Colonic mucosa (tissue), 4 donors: Measurements from ENCODE around the gene SERPINH1. TPM values are rescaled to one million over a fixed set of nuclear protein-coding genes. Genes with fewer than 3 reads are reported as not detected.

Source experiments
- DNase-seq: peaks from one replicate; pipeline ENCODE4 v3.0.0-alpha.2; 2020
- H3K27ac ChIP-seq: fragments of 200-600 bp; one replicate; pipeline ENCODE4 v1.8.0; 2021
- H3K27me3 ChIP-seq: fragments of 200-600 bp; one replicate; pipeline ENCODE4 v1.8.0; 2021
- H3K36me3 ChIP-seq: fragments of 200-600 bp; one replicate; pipeline ENCODE4 v1.8.0; 2021
- H3K4me1 ChIP-seq: fragments of 200-600 bp; one replicate; pipeline ENCODE4 v1.8.0; 2021; ENCODE audit warnings: mild to moderate bottlenecking
- H3K4me3 ChIP-seq: fragments of 200-600 bp; one replicate; pipeline ENCODE4 v1.8.0; 2021
- H3K9ac ChIP-seq, 2 donors: one replicate each; pipeline ENCODE4 v1.7.0; 2013; ENCODE audit warnings: control low read depth in 2 of 2, low read depth in 2 of 2, low read length in 2 of 2
- H3K9me3 ChIP-seq: fragments of 200-600 bp; one replicate; pipeline ENCODE4 v1.8.0; 2021
- CTCF ChIP-seq: fragments of 200-600 bp; IDR thresholded peaks from one replicate; pipeline ENCODE4 v1.8.0; 2022; ENCODE audit warnings: antibody characterized with exemption, mild to moderate bottlenecking
- intact Hi-C: fragments of 100-400 bp; cut with DNase I; formaldehyde crosslinking; loops from one replicate; pipeline ENCODE4 v1.14.1; 2022
- total RNA-seq, 2 donors: library from RNA; stranded (reverse); fragmentation: NEBNext Ultra II Directional in 1 of 2; extraction: Animal tissue kit (Norgen Biotek cat#: 25700) in 1 of 2; gene quantifications; one replicate each; pipeline ENCODE4 v1.2.1, GENCODE V29; 2021
- donor health status: healthy.
- donor health status: DM: no; HTN: no; CAD: no.
- donor health status: DM: no; HTN: no; CAD: no.

SERPINH1 gene
- total RNA-seq, 2 donors from 2014 or later = 66.3 to 136 TPM

- no peaks in the 10 kb centered on the region for H3K9me3 ChIP-seq
- peak; percentile 62 for DNase-seq
- no peaks in the 10 kb centered on the region for H3K36me3 ChIP-seq
- TF ChIP-seq CTCF = no peak
- intact Hi-C loops = no loop called here
- peak overlapping the region; percentile 39 to 68 for H3K9ac ChIP-seq
- no peaks in the 10 kb centered on the region for H3K27me3 ChIP-seq
- H3K27ac ChIP-seq = peak overlapping the region; percentile 79
- H3K4me3 ChIP-seq = no peak overlapping the region
- peaks cover 16% of the 10 kb centered on the region for H3K4me1 ChIP-seq
Measured at GRCh38 chr11:75558939-75559843, 2.9 kb upstream of the SERPINH1 start.

GRCh38 chr11:75560644-75561043, 1.4 kb upstream of the SERPINH1 start:
- H3K9me3 ChIP-seq = no peaks in the 10 kb centered on the region
- H3K4me1 ChIP-seq = peaks cover 16% of the 10 kb centered on the region
- no peaks in the 10 kb centered on the region for H3K36me3 ChIP-seq
- no peak for TF ChIP-seq CTCF
- no peaks in the 10 kb centered on the region for H3K27me3 ChIP-seq
- no peak for DNase-seq
- intact Hi-C loops = no loop called here
- no peak overlapping the region for H3K9ac ChIP-seq
- H3K4me3 ChIP-seq = no peak overlapping the region
- peak overlapping the region; percentile 94 for H3K27ac ChIP-seq

GRCh38 chr11:75561426-75562047, 516 bp upstream of the SERPINH1 start:
- intact Hi-C loops = no loop called here
- H3K4me3 ChIP-seq = peak overlapping the region; percentile 66
- no peaks in the 10 kb centered on the region for H3K27me3 ChIP-seq
- no peak for DNase-seq
- peaks cover 16% of the 10 kb centered on the region for H3K4me1 ChIP-seq
- TF ChIP-seq CTCF = no peak
- no peaks in the 10 kb centered on the region for H3K36me3 ChIP-seq
- H3K9me3 ChIP-seq = no peaks in the 10 kb centered on the region
- H3K27ac ChIP-seq = peak overlapping the region; percentile 94
- peak overlapping the region; percentile 98 to 99 for H3K9ac ChIP-seq

- no peak for TF ChIP-seq CTCF
- no peaks in the 10 kb centered on the region for H3K9me3 ChIP-seq
- no peaks in the 10 kb centered on the region for H3K36me3 ChIP-seq
- DNase-seq = no peak
- H3K4me3 ChIP-seq = peak overlapping the region; percentile 66
- peaks cover 16% of the 10 kb centered on the region for H3K4me1 ChIP-seq
- peak overlapping the region; percentile 98 to 99 for H3K9ac ChIP-seq
- H3K27me3 ChIP-seq = no peaks in the 10 kb centered on the region
- intact Hi-C loops = no loop called here
- H3K27ac ChIP-seq = peak overlapping the region; percentile 94
Measured at GRCh38 chr11:75562836-75563484, 907 bp downstream of the SERPINH1 start.

GRCh38 chr11:75563501-75563977, 1.5 kb downstream of the SERPINH1 start:
- DNase-seq = no peak
- Histone ChIP-seq H3K4me1 (peaks cover 16% of the 10 kb centered on the region), H3K4me3 (peak overlapping the region; percentile 66), H3K36me3 (no peaks in the 10 kb centered on the region), H3K27ac (peak overlapping the region; percentile 94), H3K27me3 (no peaks in the 10 kb centered on the region), H3K9ac (peak overlapping the region; percentile 98 to 99), H3K9me3 (no peaks in the 10 kb centered on the region)
- no peak for TF ChIP-seq CTCF
- intact Hi-C loops = no loop called here
